Nephron progenitor cell (in vitro differentiated cells): ENCODE data around the gene MILR1.
"Not testable (repeated sequence)": the region's sequence is repeated elsewhere in the genome, so short reads cannot be mapped to it uniquely, and the experiment has no call there.

ENCODE experiments used
- DNase-seq: peaks from one replicate; pipeline ENCODE4 v3.0.0; 2021
- H3K27ac Mint-ChIP-seq: 2 replicates; pipeline ENCODE4 v1.8.0; 2021; ENCODE audit warnings: mild to moderate bottlenecking, moderate library complexity, mixed read lengths
- H3K27me3 Mint-ChIP-seq: 2 replicates; pipeline ENCODE4 v1.8.0; 2021; ENCODE audit warnings: mild to moderate bottlenecking, low read depth, mixed read lengths; ENCODE audit not compliant: poor library complexity
- H3K36me3 Mint-ChIP-seq: 2 replicates; pipeline ENCODE4 v1.8.0; 2021; ENCODE audit warnings: low read depth, mixed read lengths
- H3K4me1 Mint-ChIP-seq: 2 replicates; pipeline ENCODE4 v1.8.0; 2021; ENCODE audit warnings: mixed read lengths
- H3K4me3 Mint-ChIP-seq: 2 replicates; pipeline ENCODE4 v1.8.0; 2021; ENCODE audit warnings: mild to moderate bottlenecking, moderate library complexity, mixed read lengths
- H3K9me3 Mint-ChIP-seq: 2 replicates; pipeline ENCODE4 v1.8.0; 2021; ENCODE audit warnings: mild to moderate bottlenecking, moderate library complexity, mixed read lengths
- CTCF ChIP-seq: fragments of 200-600 bp; sonication (generic); IDR thresholded peaks from 2 replicates; pipeline ENCODE4 v1.5.0; 2021; ENCODE audit warnings: antibody characterized with exemption

The MILR1 gene

GRCh38 chr17:64447526-64447925, 1.4 kb upstream of the MILR1 start:
- Mint-ChIP-seq H3K36me3 (no peaks in the 10 kb centered on the region), H3K4me1 (no peaks in the 10 kb centered on the region), H3K27me3 (peaks cover 7% of the 10 kb centered on the region), H3K9me3 (no peaks in the 10 kb centered on the region), H3K4me3 (no peak overlapping the region), H3K27ac (no peak overlapping the region)
- no peak for TF ChIP-seq CTCF
- no peak for DNase-seq

GRCh38 chr17:64449545-64449944, 630 bp downstream of the MILR1 start:
- H3K9me3 Mint-ChIP-seq: no peaks in the 10 kb centered on the region
- H3K27me3 Mint-ChIP-seq: peaks cover 13% of the 10 kb centered on the region
- H3K27ac Mint-ChIP-seq: peak overlapping the region; percentile 54
- no peak for TF ChIP-seq CTCF
- no peak overlapping the region for H3K4me3 Mint-ChIP-seq
- no peaks in the 10 kb centered on the region for H3K4me1 Mint-ChIP-seq
- no peak for DNase-seq
- no peaks in the 10 kb centered on the region for H3K36me3 Mint-ChIP-seq

GRCh38 chr17:64455993-64456885, 7.3 kb downstream of the MILR1 start:
- DNase-seq: no peak
- H3K4me3 Mint-ChIP-seq: no peak overlapping the region
- H3K9me3 Mint-ChIP-seq: no peaks in the 10 kb centered on the region
- H3K27ac Mint-ChIP-seq: no peak overlapping the region
- TF ChIP-seq CTCF: no peak
- no peaks in the 10 kb centered on the region for H3K36me3 Mint-ChIP-seq
- no peaks in the 10 kb centered on the region for H3K4me1 Mint-ChIP-seq
- H3K27me3 Mint-ChIP-seq: peaks cover 11% of the 10 kb centered on the region

GRCh38 chr17:64457156-64457555, 8.2 kb downstream of the MILR1 start:
- peaks cover 11% of the 10 kb centered on the region for H3K27me3 Mint-ChIP-seq
- DNase-seq: no peak
- H3K4me3 Mint-ChIP-seq: no peak overlapping the region
- no peaks in the 10 kb centered on the region for H3K9me3 Mint-ChIP-seq
- H3K27ac Mint-ChIP-seq: no peak overlapping the region
- no peaks in the 10 kb centered on the region for H3K36me3 Mint-ChIP-seq
- TF ChIP-seq CTCF: no peak
- H3K4me1 Mint-ChIP-seq: no peaks in the 10 kb centered on the region

- peaks cover 16% of the 10 kb centered on the region for H3K27me3 Mint-ChIP-seq
- H3K27ac Mint-ChIP-seq: no peak overlapping the region
- H3K4me3 Mint-ChIP-seq: no peak overlapping the region
- DNase-seq: no peak
- H3K9me3 Mint-ChIP-seq: no peaks in the 10 kb centered on the region
- TF ChIP-seq CTCF: no peak
- H3K36me3 Mint-ChIP-seq: no peaks in the 10 kb centered on the region
- no peaks in the 10 kb centered on the region for H3K4me1 Mint-ChIP-seq
Observed at GRCh38 chr17:64458756-64459155, 9.8 kb downstream of the MILR1 start.

GRCh38 chr17:64459284-64459747, 10.4 kb downstream of the MILR1 start:
- DNase-seq: no peak
- Mint-ChIP-seq H3K27ac (no peak overlapping the region), H3K9me3 (no peaks in the 10 kb centered on the region), H3K4me3 (no peak overlapping the region), H3K36me3 (no peaks in the 10 kb centered on the region), H3K4me1 (no peaks in the 10 kb centered on the region), H3K27me3 (peaks cover 16% of the 10 kb centered on the region)
- TF ChIP-seq CTCF: no peak

GRCh38 chr17:64459818-64460217, 10.9 kb downstream of the MILR1 start:
- not testable (repeated sequence) for H3K9me3 Mint-ChIP-seq, H3K4me1 Mint-ChIP-seq, H3K4me3 Mint-ChIP-seq, H3K36me3 Mint-ChIP-seq, DNase-seq, H3K27ac Mint-ChIP-seq
- peaks cover 12% of the 10 kb centered on the region for H3K27me3 Mint-ChIP-seq
